HepG2 (cell line): ENCODE results near the gene NEMF. TPM values are rescaled to one million over a fixed set of nuclear protein-coding genes. Genes with fewer than 3 reads are reported as not detected.

ENCODE experiments used
- BCL6 ChIP-seq: IDR thresholded peaks from 2 replicates; pipeline ENCODE4 v1.6.1; 2016; ENCODE audit warnings: missing genetic modification reagents, missing compliant biosample characterization
- BORCS8-MEF2B ChIP-seq: sonication (generic); formaldehyde crosslinking; IDR thresholded peaks from 2 replicates; pipeline ENCODE4 v1.8.0; 2022; ENCODE audit warnings: mild to moderate bottlenecking, missing genetic modification reagents
- CEBPB ChIP-seq: IDR thresholded peaks from 2 replicates; pipeline ENCODE4 v1.6.1; 2011; ENCODE audit warnings: low read depth, low read length, improper control_type of control experiment, borderline replicate concordance
- CEBPG ChIP-seq: IDR thresholded peaks from 2 replicates; pipeline ENCODE4 v1.6.1; 2016
- EHMT2 ChIP-seq: fragments of 200-600 bp; sonication (generic); IDR thresholded peaks from 2 replicates; pipeline ENCODE4 v1.7.0; 2017; ENCODE audit warnings: antibody characterized with exemption, low read depth, low read length, borderline replicate concordance
- EP300 ChIP-seq, 3 experiments: sonication (generic) in 1 of 3; formaldehyde crosslinking in 1 of 3; IDR thresholded peaks; 2 replicates each; pipeline versions ENCODE4 v1.5.1 to v1.6.1; 2011 to 2020; ENCODE audit warnings: low read depth in 2 of 3, low read length in 2 of 3, borderline replicate concordance in 1 of 3, improper control_type of control experiment in 1 of 3, mild to moderate bottlenecking in 1 of 3, missing genetic modification reagents in 1 of 3, moderate library complexity in 1 of 3
- FOXA3 ChIP-seq: IDR thresholded peaks from 2 replicates; pipeline ENCODE4 v1.6.1; 2016; ENCODE audit warnings: missing genetic modification reagents, missing compliant biosample characterization
- GATAD2A ChIP-seq: IDR thresholded peaks from 2 replicates; pipeline ENCODE4 v1.6.1; 2016
- KDM2A ChIP-seq: sonication (generic); formaldehyde crosslinking; IDR thresholded peaks from 2 replicates; pipeline ENCODE4 v1.4.0; 2020; ENCODE audit warnings: low read depth, missing genetic modification reagents, borderline replicate concordance
- KLF11 ChIP-seq: IDR thresholded peaks from 2 replicates; pipeline ENCODE4 v1.6.1; 2016; ENCODE audit warnings: missing compliant biosample characterization
- KLF13 ChIP-seq: sonication (generic); formaldehyde crosslinking; IDR thresholded peaks from 2 replicates; pipeline ENCODE4 v1.4.0; 2020; ENCODE audit warnings: mild to moderate bottlenecking, missing genetic modification reagents
- NR2F6 ChIP-seq, 2 experiments: IDR thresholded peaks; 2 replicates each; pipeline ENCODE4 v1.6.1; 2016; ENCODE audit warnings: antibody characterized with exemption in 1 of 2, mild to moderate bottlenecking in 1 of 2
- PAWR ChIP-seq: sonication (generic); formaldehyde crosslinking; IDR thresholded peaks from 2 replicates; pipeline ENCODE4 v1.4.0; 2020; ENCODE audit warnings: missing genetic modification reagents, mild to moderate bottlenecking, borderline replicate concordance
- SRSF4 ChIP-seq: fragments of 200-400 bp; formaldehyde crosslinking; IDR thresholded peaks from one replicate; pipeline ENCODE4 v1.6.1; 2018; ENCODE audit warnings: mild to moderate bottlenecking, low read depth, low read length, moderate library complexity; ENCODE audit not compliant: poor library complexity, severe bottlenecking
- ZBTB2 ChIP-seq: sonication (generic); formaldehyde crosslinking; IDR thresholded peaks from 2 replicates; pipeline ENCODE4 v1.8.0; 2022; ENCODE audit warnings: low read depth, missing genetic modification reagents
- ZFY ChIP-seq: sonication (generic); formaldehyde crosslinking; IDR thresholded peaks from 2 replicates; pipeline ENCODE4 v1.4.0; 2020; ENCODE audit warnings: missing genetic modification reagents
- ZMYM3 ChIP-seq: sonication (generic); formaldehyde crosslinking; IDR thresholded peaks from 2 replicates; pipeline ENCODE4 v1.5.1; 2020; ENCODE audit warnings: mild to moderate bottlenecking, missing genetic modification reagents
- ZNF350 ChIP-seq: sonication (generic); formaldehyde crosslinking; IDR thresholded peaks from 2 replicates; pipeline ENCODE4 v1.4.0; 2020; ENCODE audit warnings: mild to moderate bottlenecking, low read depth, missing genetic modification reagents, borderline replicate concordance
- polyA plus RNA-seq, 8 experiments: library from polyadenylated mRNA; depleted of rRNA in 3 of 8; stranded (reverse) in 7 of 8; unstranded in 1 of 8; fragments of >200 nt; fragmentation: Illumina TruSeq in 4 of 8; extraction: Trizol in 4 of 8; gene quantifications; 2 replicates each; pipeline versions ENCODE4 v1.2.1 to v1.2.3, GENCODE V29; 2011 to 2016; ENCODE audit warnings: low read depth in 4 of 8, missing spikeins in 1 of 8, mixed read lengths in 1 of 8; ENCODE audit not compliant: insufficient read depth in 1 of 8
- total RNA-seq, 5 experiments: library from RNA; depleted of rRNA; stranded (reverse); fragments of >200 nt; fragmentation: Illumina TruSeq; extraction: Trizol; gene quantifications; 2 replicates each; pipeline ENCODE4 v1.2.3, GENCODE V29; 2016; ENCODE audit warnings: low read depth in 1 of 5
- TF ChIP-seq, protein P1 (sequence below): sonication (generic); formaldehyde crosslinking; IDR thresholded peaks from 2 replicates; pipeline ENCODE4 v1.4.0; 2020; ENCODE audit warnings: missing genetic modification reagents, borderline replicate concordance
- TF ChIP-seq, protein P2 (sequence below): sonication (generic); formaldehyde crosslinking; conservative IDR thresholded peaks from 2 replicates; pipeline ENCODE4 v1.5.0; 2020; ENCODE audit warnings: missing genetic modification reagents

The NEMF gene
- total and polyA plus RNA-seq, 2 of the 13 experiments (the other 11 are each of a cell fraction or from before 2014, with no cell fraction given) = 21.3 to 57.9 TPM

- 0 out of 2 replicates have a peak, but pooled peaks have one; percentile 15 for TF ChIP-seq ZNF350 (CRISPR knock-in tag)
- TF ChIP-seq KLF11 (CRISPR knock-in tag) = no peak
- no peak for TF ChIP-seq SRSF4
- no peak for TF ChIP-seq EHMT2
- 0 out of 2 replicates have a peak, but pooled peaks have one; percentile 24 for TF ChIP-seq GATAD2A (CRISPR knock-in tag)
- TF ChIP-seq ZFY (CRISPR knock-in tag) = peak; percentile 54
- TF ChIP-seq ZMYM3 (CRISPR knock-in tag) = peak; percentile 37; the same call in 1 of the 2 replicates
- peak in 1 of 2 experiments; percentile 49; a peak in 1 of 4 replicates for TF ChIP-seq EP300 (IDR thresholded peaks at IDR 0.05; ENCODE audit: low read depth in 2 of 2, low read length in 2 of 2)
- TF ChIP-seq EP300 (CRISPR knock-in tag; IDR thresholded peaks at IDR 0.05; ENCODE audit: borderline replicate concordance) = no peak
- TF ChIP-seq, protein P1, sequence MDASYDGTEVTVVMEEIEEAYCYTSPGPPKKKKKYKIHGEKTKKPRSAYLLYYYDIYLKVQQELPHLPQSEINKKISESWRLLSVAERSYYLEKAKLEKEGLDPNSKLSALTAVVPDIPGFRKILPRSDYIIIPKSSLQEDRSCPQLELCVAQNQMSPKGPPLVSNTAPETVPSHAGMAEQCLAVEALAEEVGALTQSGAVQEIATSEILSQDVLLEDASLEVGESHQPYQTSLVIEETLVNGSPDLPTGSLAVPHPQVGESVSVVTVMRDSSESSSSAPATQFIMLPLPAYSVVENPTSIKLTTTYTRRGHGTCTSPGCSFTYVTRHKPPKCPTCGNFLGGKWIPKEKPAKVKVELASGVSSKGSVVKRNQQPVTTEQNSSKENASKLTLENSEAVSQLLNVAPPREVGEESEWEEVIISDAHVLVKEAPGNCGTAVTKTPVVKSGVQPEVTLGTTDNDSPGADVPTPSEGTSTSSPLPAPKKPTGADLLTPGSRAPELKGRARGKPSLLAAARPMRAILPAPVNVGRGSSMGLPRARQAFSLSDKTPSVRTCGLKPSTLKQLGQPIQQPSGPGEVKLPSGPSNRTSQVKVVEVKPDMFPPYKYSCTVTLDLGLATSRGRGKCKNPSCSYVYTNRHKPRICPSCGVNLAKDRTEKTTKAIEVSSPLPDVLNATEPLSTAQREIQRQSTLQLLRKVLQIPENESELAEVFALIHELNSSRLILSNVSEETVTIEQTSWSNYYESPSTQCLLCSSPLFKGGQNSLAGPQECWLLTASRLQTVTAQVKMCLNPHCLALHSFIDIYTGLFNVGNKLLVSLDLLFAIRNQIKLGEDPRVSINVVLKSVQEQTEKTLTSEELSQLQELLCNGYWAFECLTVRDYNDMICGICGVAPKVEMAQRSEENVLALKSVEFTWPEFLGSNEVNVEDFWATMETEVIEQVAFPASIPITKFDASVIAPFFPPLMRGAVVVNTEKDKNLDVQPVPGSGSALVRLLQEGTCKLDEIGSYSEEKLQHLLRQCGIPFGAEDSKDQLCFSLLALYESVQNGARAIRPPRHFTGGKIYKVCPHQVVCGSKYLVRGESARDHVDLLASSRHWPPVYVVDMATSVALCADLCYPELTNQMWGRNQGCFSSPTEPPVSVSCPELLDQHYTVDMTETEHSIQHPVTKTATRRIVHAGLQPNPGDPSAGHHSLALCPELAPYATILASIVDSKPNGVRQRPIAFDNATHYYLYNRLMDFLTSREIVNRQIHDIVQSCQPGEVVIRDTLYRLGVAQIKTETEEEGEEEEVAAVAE = no peak
- peak; percentile 75 for TF ChIP-seq BCL6 (CRISPR knock-in tag)
- TF ChIP-seq CEBPB = peak; percentile 45; the same call in 1 of the 2 replicates
- TF ChIP-seq NR2F6 (IDR thresholded peaks at IDR 0.05) = no peak
- TF ChIP-seq NR2F6 (CRISPR knock-in tag; IDR thresholded peaks at IDR 0.05) = no peak
- TF ChIP-seq FOXA3 (CRISPR knock-in tag) = 0 out of 2 replicates have a peak, but pooled peaks have one; percentile 7
- peak; percentile 55; the same call in 1 of the 2 replicates for TF ChIP-seq CEBPG (CRISPR knock-in tag)
- TF ChIP-seq ZBTB2 (CRISPR knock-in tag) = no peak
- TF ChIP-seq, protein P2, sequence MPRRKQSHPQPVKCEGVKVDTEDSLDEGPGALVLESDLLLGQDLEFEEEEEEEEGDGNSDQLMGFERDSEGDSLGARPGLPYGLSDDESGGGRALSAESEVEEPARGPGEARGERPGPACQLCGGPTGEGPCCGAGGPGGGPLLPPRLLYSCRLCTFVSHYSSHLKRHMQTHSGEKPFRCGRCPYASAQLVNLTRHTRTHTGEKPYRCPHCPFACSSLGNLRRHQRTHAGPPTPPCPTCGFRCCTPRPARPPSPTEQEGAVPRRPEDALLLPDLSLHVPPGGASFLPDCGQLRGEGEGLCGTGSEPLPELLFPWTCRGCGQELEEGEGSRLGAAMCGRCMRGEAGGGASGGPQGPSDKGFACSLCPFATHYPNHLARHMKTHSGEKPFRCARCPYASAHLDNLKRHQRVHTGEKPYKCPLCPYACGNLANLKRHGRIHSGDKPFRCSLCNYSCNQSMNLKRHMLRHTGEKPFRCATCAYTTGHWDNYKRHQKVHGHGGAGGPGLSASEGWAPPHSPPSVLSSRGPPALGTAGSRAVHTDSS (CRISPR knock-in tag) = no peak
- no peak for TF ChIP-seq KDM2A (CRISPR knock-in tag)
- TF ChIP-seq PAWR (CRISPR knock-in tag) = no peak
- no peak for TF ChIP-seq KLF13
- TF ChIP-seq BORCS8-MEF2B = no peak
Measured at GRCh38 chr14:49761839-49762551, 90.6 kb downstream of the NEMF start (continued).
